HL-60 (cell line): Measurements from ENCODE around the gene PKD2.

Experiments
- DNase-seq, 2 experiments: peaks; one replicate each; pipeline ENCODE4 v3.0.0-alpha.2; 2010 to 2020; ENCODE audit warnings: low read depth in 1 of 2, low spot score in 1 of 2
- H3K27ac ChIP-seq: fragments of 250-450 bp; sonication (Bioruptor Pico); replicated peaks from 2 replicates; pipeline ENCODE4 v1.5.1; 2020; ENCODE audit warnings: mild to moderate bottlenecking, moderate library complexity
- H3K27me3 ChIP-seq: fragments of 250-450 bp; sonication (Bioruptor Pico); 2 replicates; pipeline ENCODE4 v1.5.1; 2021; ENCODE audit warnings: mild to moderate bottlenecking, moderate library complexity; ENCODE audit not compliant: insufficient read depth, poor library complexity, severe bottlenecking
- H3K4me3 ChIP-seq: replicated peaks from 2 replicates; pipeline ENCODE4 v1.5.1; 2011; ENCODE audit warnings: mild to moderate bottlenecking, control low read depth, low read length; ENCODE audit not compliant: insufficient read depth
- CTCF ChIP-seq: IDR thresholded peaks from one replicate; pipeline ENCODE4 v1.5.1; 2011; ENCODE audit warnings: low read length, control low read depth, inconsistent platforms; ENCODE audit not compliant: insufficient read depth
- GABPA ChIP-seq: IDR thresholded peaks from 2 replicates; pipeline ENCODE4 v1.6.1; 2012; ENCODE audit warnings: low read depth
- POLR2AphosphoS5 ChIP-seq: IDR thresholded peaks from 2 replicates; pipeline ENCODE4 v1.6.1; 2012; ENCODE audit warnings: low read depth
- REST ChIP-seq: IDR thresholded peaks from 2 replicates; pipeline ENCODE4 v1.6.1; 2012; ENCODE audit warnings: low read depth; ENCODE audit not compliant: insufficient replicate concordance
- SPI1 ChIP-seq: IDR thresholded peaks from 2 replicates; pipeline ENCODE4 v1.6.1; 2012; ENCODE audit warnings: low read depth, mild to moderate bottlenecking, borderline replicate concordance

The PKD2 gene

GRCh38 chr4:88040707-88041106, 33.3 kb downstream of the PKD2 start:
- no peak overlapping the region for H3K27ac ChIP-seq

DNA sequence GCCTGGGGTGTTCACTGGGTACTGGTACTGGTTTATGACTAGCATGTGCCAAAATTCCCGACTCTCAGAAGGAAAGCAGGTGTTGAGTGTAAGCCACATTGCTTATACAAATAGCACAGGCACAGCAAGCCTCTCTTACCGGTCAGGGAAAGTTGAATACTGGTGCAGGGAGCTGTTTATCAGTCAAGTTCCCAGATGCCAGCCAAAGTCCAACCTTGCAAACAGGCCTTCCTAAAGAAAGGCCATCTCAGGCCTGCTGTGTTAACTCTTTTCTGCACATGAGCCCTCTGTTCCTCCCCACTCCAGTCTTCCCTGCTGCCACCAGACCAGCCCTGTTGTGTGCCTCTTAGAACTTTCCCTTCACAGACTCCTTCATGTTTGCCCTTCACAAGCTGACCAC, 34.2 kb downstream of the PKD2 start:
- H3K27me3 ChIP-seq: no peaks in the 10 kb centered on the region
- H3K4me3 ChIP-seq: no peak overlapping the region
- DNase-seq: no peak
- TF ChIP-seq GABPA (no peak), CTCF (no peak), REST (no peak), SPI1 (no peak)
- no peak overlapping the region for H3K27ac ChIP-seq

More at GRCh38 chr4:88040707-88041106, 33.3 kb downstream of the PKD2 start:
- no peak for DNase-seq
- Histone ChIP-seq H3K4me3 (no peak overlapping the region), H3K27me3 (no peaks in the 10 kb centered on the region)
- TF ChIP-seq POLR2AphosphoS5: no peak
- TF ChIP-seq GABPA: no peak
- TF ChIP-seq SPI1: no peak
- no peak for TF ChIP-seq REST
- TF ChIP-seq CTCF: no peak

DNA sequence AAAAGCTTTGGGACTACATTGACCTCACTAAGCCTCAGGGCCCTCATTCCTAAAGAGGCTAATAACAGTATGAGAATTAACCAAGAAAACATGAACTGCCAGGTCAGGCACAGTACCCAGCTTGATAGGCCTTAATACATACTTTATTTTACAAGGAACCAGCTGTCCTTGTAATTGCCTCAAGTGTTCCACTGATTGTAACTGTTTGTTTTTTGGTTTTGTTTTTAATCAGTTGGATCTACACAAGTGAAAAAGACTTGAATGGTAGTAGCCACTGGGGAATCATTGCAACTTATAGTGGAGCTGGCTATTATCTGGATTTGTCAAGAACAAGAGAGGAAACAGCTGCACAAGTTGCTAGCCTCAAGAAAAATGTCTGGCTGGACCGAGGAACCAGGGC, 35.6 kb downstream of the PKD2 start:
- Histone ChIP-seq H3K27ac (no peak overlapping the region), H3K4me3 (no peak overlapping the region), H3K27me3 (no peaks in the 10 kb centered on the region)
- TF ChIP-seq SPI1: no peak
- TF ChIP-seq CTCF: no peak
- TF ChIP-seq REST: no peak
- no peak for TF ChIP-seq GABPA
- TF ChIP-seq POLR2AphosphoS5: no peak
- no peak for DNase-seq
